K562 (cell line): ENCODE measurements around the gene ARHGDIA. TPM values are rescaled to one million over a fixed set of nuclear protein-coding genes. Genes with fewer than 3 reads are reported as not detected.

ENCODE experiments used
- CGGBP1 ChIP-seq: fragments of 250-450 bp; sonication (Bioruptor Pico); IDR thresholded peaks from 2 replicates; pipeline ENCODE4 v1.9.0; 2021; ENCODE audit warnings: mild to moderate bottlenecking
- DPF2 ChIP-seq: fragments of 450-650 bp; IDR thresholded peaks from 2 replicates; pipeline ENCODE4 v1.6.1; 2016
- ETV5 ChIP-seq: sonication (generic); formaldehyde crosslinking; IDR thresholded peaks from 2 replicates; pipeline ENCODE4 v1.4.0; 2020; ENCODE audit warnings: low read depth, mild to moderate bottlenecking, missing genetic modification reagents
- EWSR1 ChIP-seq: fragments of 450-650 bp; IDR thresholded peaks from 2 replicates; pipeline ENCODE4 v1.6.1; 2018; ENCODE audit warnings: borderline replicate concordance, mild to moderate bottlenecking, low read depth, moderate library complexity; ENCODE audit not compliant: partially characterized antibody
- HDAC1 ChIP-seq, 2 experiments: fragments of 450-650 bp; IDR thresholded peaks; 2 replicates each; pipeline ENCODE4 v1.6.1; 2016 to 2017; ENCODE audit warnings: inconsistent platforms in 1 of 2, mild to moderate bottlenecking in 1 of 2, moderate library complexity in 1 of 2
- HINFP ChIP-seq: fragments of 450-650 bp; conservative IDR thresholded peaks from 2 replicates; pipeline ENCODE4 v1.6.1; 2016; ENCODE audit warnings: missing genetic modification characterization, low read depth, mild to moderate bottlenecking, control low read depth, missing compliant biosample characterization
- HNRNPLL ChIP-seq: fragments of 200-400 bp; formaldehyde crosslinking; IDR thresholded peaks from 2 replicates; pipeline ENCODE4 v1.6.1; 2017; ENCODE audit warnings: low read length, low read depth, mild to moderate bottlenecking; ENCODE audit not compliant: poor library complexity, severe bottlenecking
- KDM5B ChIP-seq: fragments of 200-600 bp; sonication (generic); IDR thresholded peaks from 2 replicates; pipeline ENCODE4 v1.6.1; 2012; ENCODE audit warnings: low read depth, mild to moderate bottlenecking, moderate library complexity, low read length, control low read depth, inconsistent platforms; ENCODE audit not compliant: insufficient replicate concordance
- NFIX ChIP-seq: fragments of 250-450 bp; sonication (Bioruptor Pico); IDR thresholded peaks from 2 replicates; pipeline ENCODE4 v1.4.0; 2020; ENCODE audit warnings: low read depth, mild to moderate bottlenecking, moderate library complexity
- NONO ChIP-seq, 2 experiments: fragments of 200-400 bp in 1 of 2; fragments of 450-650 bp in 1 of 2; formaldehyde crosslinking in 1 of 2; IDR thresholded peaks; 2 replicates each; pipeline ENCODE4 v1.6.1; 2017; ENCODE audit warnings: low read depth in 2 of 2, mild to moderate bottlenecking in 2 of 2, moderate library complexity in 2 of 2, low read length in 1 of 2
- NR4A1 ChIP-seq, 2 experiments: fragments of 250-450 bp in 1 of 2; fragments of 450-650 bp in 1 of 2; sonication (Bioruptor Pico) in 1 of 2; IDR thresholded peaks; 2 replicates each; pipeline versions ENCODE4 v1.4.0 to v1.6.1; 2016 to 2020; ENCODE audit warnings: mild to moderate bottlenecking in 2 of 2, missing compliant biosample characterization in 1 of 2, missing genetic modification characterization in 1 of 2, moderate library complexity in 1 of 2
- RHOXF2B ChIP-seq: fragments of 250-450 bp; sonication (Bioruptor Pico); conservative IDR thresholded peaks from 2 replicates; pipeline ENCODE4 v1.5.1; 2021
- SMAD2 ChIP-seq: fragments of 150-350 bp; IDR thresholded peaks from 2 replicates; pipeline ENCODE4 v1.6.1; 2014; ENCODE audit warnings: low read depth, mild to moderate bottlenecking, low read length
- TOE1 ChIP-seq, 2 experiments: fragments of 450-650 bp in 1 of 2; sonication (generic) in 1 of 2; formaldehyde crosslinking in 1 of 2; IDR thresholded peaks; 2 replicates each; pipeline versions ENCODE4 v1.7.1 to v1.8.0; 2016 to 2022; ENCODE audit warnings: borderline replicate concordance in 2 of 2, mild to moderate bottlenecking in 2 of 2, antibody characterized with exemption in 1 of 2, inconsistent platforms in 1 of 2, low read depth in 1 of 2, missing genetic modification reagents in 1 of 2, moderate library complexity in 1 of 2
- ZNF174 ChIP-seq: fragments of 250-450 bp; sonication (Bioruptor Pico); IDR thresholded peaks from 2 replicates; pipeline ENCODE4 v1.4.0; 2020; ENCODE audit warnings: mild to moderate bottlenecking
- ZNF707 ChIP-seq: fragments of 250-450 bp; sonication (Bioruptor Pico); conservative IDR thresholded peaks from 2 replicates; pipeline ENCODE4 v1.8.0; 2022; ENCODE audit warnings: inconsistent platforms, mild to moderate bottlenecking, moderate library complexity
- ZNF778 ChIP-seq: fragments of 450-650 bp; formaldehyde crosslinking; IDR thresholded peaks from 2 replicates; pipeline ENCODE4 v1.4.0; 2020; ENCODE audit warnings: mild to moderate bottlenecking, moderate library complexity
- polyA plus RNA-seq, 8 experiments: library from polyadenylated mRNA; depleted of rRNA in 4 of 8; stranded (reverse) in 5 of 8; unstranded in 3 of 8; fragments of >200 nt; fragmentation: Nextera tagmentation in 2 of 8; fragmentation: Illumina TruSeq in 1 of 8; extraction: Ambion mirVana in 2 of 8; extraction: Trizol in 1 of 8; gene quantifications; 2 replicates each; pipeline versions ENCODE4 v1.2.1 to v1.2.3, GENCODE V29; 2011 to 2014; ENCODE audit warnings: inconsistent platforms in 1 of 8, missing spikeins in 1 of 8
- total RNA-seq, 7 experiments: library from RNA; depleted of rRNA in 6 of 7; stranded (reverse); fragments of >200 nt in 6 of 7; fragmentation: Illumina TruSeq in 2 of 7; extraction: Trizol in 2 of 7; gene quantifications; 2 replicates each; pipeline versions ENCODE4 v1.2.1 to v1.2.3, GENCODE V29; 2011 to 2021; ENCODE audit warnings: low replicate concordance in 1 of 7
- TF ChIP-seq, protein P1 (sequence below): fragments of 450-650 bp; IDR thresholded peaks from 2 replicates; pipeline ENCODE4 v1.7.0; 2016; ENCODE audit warnings: borderline replicate concordance
- TF ChIP-seq, protein P2 (sequence below): fragments of 250-450 bp; sonication (Bioruptor Pico); IDR thresholded peaks from 2 replicates; pipeline ENCODE4 v1.5.0; 2021; ENCODE audit warnings: mild to moderate bottlenecking, borderline replicate concordance

The ARHGDIA gene
- total and polyA plus RNA-seq, 9 of the 15 experiments (the other 6 are each of a cell fraction or from before 2014, with no cell fraction given) = 9.6 to 340 (median 97.6) TPM

DNA sequence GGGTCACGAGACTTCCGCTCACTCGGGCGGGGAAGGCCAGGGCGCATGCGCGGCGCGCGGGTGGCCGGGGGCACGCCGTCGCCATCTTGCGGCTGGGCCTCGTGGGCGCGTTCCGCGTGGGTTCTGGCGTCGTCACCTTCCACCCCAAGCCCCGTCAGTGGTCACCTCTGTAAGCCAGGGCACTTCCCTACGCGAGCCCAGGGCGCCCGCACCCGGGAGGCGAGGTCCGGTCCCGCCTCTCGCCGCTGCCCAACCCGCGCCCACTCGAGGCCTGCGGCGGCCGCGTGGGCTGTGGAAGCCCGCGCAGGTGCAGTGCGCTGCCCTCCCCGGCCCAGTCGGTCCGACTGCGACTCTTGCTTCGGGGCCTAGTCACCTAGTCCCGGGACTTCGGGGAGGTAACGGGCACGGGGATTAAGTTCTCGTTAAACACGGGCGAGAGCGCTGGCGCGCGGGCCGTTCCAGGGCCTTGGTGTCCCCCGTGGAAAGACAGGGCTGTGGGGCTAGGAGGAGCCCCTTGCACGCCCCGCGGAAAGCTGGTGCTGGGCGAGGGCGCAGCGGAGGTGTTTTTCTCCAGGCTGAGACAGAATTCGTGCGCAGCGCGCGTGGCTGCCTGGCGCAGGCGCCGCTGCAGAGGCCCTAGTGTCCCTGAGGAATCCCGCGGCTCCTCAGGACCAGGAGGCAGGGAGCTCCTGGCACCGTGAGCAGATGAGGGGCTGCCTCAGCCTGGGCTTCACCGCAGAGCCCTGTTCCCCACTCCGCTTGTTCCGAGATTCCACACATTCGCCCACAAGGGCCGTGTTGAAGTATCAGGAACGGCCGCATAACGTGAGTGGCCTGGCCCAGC lies 472 bp upstream of the ARHGDIA start (continued):
- TF ChIP-seq ZNF707 (CRISPR knock-in tag) (no peak), DPF2 (no peak), NONO (IDR thresholded peaks at IDR 0.05; ENCODE audit: low read depth in 2 of 2, low read length in 1 of 2) (peak in 1 of 2 experiments; percentile 94; a peak in 3 of 4 replicates), ZNF778 (no peak), EWSR1 (no peak), RHOXF2B (CRISPR knock-in tag) (no peak), HDAC1 (IDR thresholded peaks at IDR 0.05) (peak in 1 of 2 experiments; percentile 83; a peak in 2 of 4 replicates), ZNF174 (CRISPR knock-in tag) (no peak), NR4A1 (CRISPR knock-in tag; IDR thresholded peaks at IDR 0.05) (no peak), NR4A1 (tag; IDR thresholded peaks at IDR 0.05) (peak; percentile 89), HINFP (tag) (no peak), CGGBP1 (CRISPR knock-in tag) (no peak), HNRNPLL (peak; percentile 60), KDM5B (peak; percentile 72), ETV5 (CRISPR knock-in tag) (peak; percentile 99), TOE1 (IDR thresholded peaks at IDR 0.05; ENCODE audit: borderline replicate concordance) (peak; percentile 89; the same call in 1 of the 2 replicates), TOE1 (CRISPR knock-in tag; IDR thresholded peaks at IDR 0.05; ENCODE audit: borderline replicate concordance, low read depth) (no peak), SMAD2 (no peak), NFIX (no peak)
- TF ChIP-seq, protein P1, sequence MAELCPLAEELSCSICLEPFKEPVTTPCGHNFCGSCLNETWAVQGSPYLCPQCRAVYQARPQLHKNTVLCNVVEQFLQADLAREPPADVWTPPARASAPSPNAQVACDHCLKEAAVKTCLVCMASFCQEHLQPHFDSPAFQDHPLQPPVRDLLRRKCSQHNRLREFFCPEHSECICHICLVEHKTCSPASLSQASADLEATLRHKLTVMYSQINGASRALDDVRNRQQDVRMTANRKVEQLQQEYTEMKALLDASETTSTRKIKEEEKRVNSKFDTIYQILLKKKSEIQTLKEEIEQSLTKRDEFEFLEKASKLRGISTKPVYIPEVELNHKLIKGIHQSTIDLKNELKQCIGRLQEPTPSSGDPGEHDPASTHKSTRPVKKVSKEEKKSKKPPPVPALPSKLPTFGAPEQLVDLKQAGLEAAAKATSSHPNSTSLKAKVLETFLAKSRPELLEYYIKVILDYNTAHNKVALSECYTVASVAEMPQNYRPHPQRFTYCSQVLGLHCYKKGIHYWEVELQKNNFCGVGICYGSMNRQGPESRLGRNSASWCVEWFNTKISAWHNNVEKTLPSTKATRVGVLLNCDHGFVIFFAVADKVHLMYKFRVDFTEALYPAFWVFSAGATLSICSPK = no peak
- TF ChIP-seq, protein P2, sequence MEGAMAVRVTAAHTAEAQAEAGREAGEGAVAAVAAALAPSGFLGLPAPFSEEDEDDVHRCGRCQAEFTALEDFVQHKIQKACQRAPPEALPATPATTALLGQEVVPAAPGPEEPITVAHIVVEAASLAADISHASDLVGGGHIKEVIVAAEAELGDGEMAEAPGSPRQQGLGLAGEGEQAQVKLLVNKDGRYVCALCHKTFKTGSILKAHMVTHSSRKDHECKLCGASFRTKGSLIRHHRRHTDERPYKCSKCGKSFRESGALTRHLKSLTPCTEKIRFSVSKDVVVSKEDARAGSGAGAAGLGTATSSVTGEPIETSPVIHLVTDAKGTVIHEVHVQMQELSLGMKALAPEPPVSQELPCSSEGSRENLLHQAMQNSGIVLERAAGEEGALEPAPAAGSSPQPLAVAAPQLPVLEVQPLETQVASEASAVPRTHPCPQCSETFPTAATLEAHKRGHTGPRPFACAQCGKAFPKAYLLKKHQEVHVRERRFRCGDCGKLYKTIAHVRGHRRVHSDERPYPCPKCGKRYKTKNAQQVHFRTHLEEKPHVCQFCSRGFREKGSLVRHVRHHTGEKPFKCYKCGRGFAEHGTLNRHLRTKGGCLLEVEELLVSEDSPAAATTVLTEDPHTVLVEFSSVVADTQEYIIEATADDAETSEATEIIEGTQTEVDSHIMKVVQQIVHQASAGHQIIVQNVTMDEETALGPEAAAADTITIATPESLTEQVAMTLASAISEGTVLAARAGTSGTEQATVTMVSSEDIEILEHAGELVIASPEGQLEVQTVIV (CRISPR knock-in tag) = no peak
